ENCODE results near the gene MPZL1. TPM values are rescaled to one million over a fixed set of nuclear protein-coding genes. Genes with fewer than 3 reads are reported as not detected.

MPZL1 gene
- polyA plus RNA-seq, 3 donors = 23.1 to 63.6 (median 61.8) TPM

- H3K9me3 Mint-ChIP-seq = no peaks in the 10 kb centered on the region
- H3K36me3 ChIP-seq (replicated peaks in 1 of 2; ENCODE audit: control insufficient read depth in 1 of 2, insufficient read depth in 2 of 2, low read length in 2 of 2) = peaks cover 76 to 100% of the 10 kb centered on the region in 2 donors
- H3K27ac Mint-ChIP-seq = no peak overlapping the region
- H3K4me1 Mint-ChIP-seq = peaks cover 27% of the 10 kb centered on the region
- H3K9ac ChIP-seq (ENCODE audit: insufficient read depth, low read length, poor library complexity, severe bottlenecking) = no peak overlapping the region
- peak overlapping the region; percentile 22 to 82 for H3K27ac ChIP-seq (ENCODE audit: low read depth in 1 of 2, low read length in 2 of 2)
- no peak for DNase-seq
- H3K4me3 Mint-ChIP-seq = no peak overlapping the region
- H3K79me2 ChIP-seq (ENCODE audit: insufficient read depth, low read length) = peaks cover 100% of the 10 kb centered on the region
- peaks cover 100% of the 10 kb centered on the region for H4K20me1 ChIP-seq (ENCODE audit: insufficient read depth, low read length)
- peaks cover 0 to 38% of the 10 kb centered on the region in 2 donors for H3K36me3 Mint-ChIP-seq
- H3K4me3 ChIP-seq (replicated peaks in 1 of 3; ENCODE audit: low read depth in 2 of 3, low read length in 3 of 3) = no peak overlapping the region
- no peaks in the 10 kb centered on the region for H3K9me3 ChIP-seq (replicated peaks in 1 of 2; ENCODE audit: control insufficient read depth in 1 of 2, insufficient read depth in 1 of 2, low read length in 2 of 2)
- peaks cover 18 to 19% of the 10 kb centered on the region in 2 donors for H3K4me1 ChIP-seq (ENCODE audit: control insufficient read depth in 1 of 2, insufficient read depth in 2 of 2, low read length in 2 of 2)
- no peaks in the 10 kb centered on the region for H3K27me3 Mint-ChIP-seq (ENCODE audit: low read depth in 3 of 3)
- TF ChIP-seq, protein P1, sequence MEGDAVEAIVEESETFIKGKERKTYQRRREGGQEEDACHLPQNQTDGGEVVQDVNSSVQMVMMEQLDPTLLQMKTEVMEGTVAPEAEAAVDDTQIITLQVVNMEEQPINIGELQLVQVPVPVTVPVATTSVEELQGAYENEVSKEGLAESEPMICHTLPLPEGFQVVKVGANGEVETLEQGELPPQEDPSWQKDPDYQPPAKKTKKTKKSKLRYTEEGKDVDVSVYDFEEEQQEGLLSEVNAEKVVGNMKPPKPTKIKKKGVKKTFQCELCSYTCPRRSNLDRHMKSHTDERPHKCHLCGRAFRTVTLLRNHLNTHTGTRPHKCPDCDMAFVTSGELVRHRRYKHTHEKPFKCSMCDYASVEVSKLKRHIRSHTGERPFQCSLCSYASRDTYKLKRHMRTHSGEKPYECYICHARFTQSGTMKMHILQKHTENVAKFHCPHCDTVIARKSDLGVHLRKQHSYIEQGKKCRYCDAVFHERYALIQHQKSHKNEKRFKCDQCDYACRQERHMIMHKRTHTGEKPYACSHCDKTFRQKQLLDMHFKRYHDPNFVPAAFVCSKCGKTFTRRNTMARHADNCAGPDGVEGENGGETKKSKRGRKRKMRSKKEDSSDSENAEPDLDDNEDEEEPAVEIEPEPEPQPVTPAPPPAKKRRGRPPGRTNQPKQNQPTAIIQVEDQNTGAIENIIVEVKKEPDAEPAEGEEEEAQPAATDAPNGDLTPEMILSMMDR (IDR thresholded peaks at IDR 0.05) = no peak
- no peak overlapping the region for H3K4me2 ChIP-seq (replicated peaks; ENCODE audit: extremely low read depth, low read length, poor library complexity, severe bottlenecking)
- WGBS (ENCODE audit: insufficient coverage) = 100% methylated on average over 3 of the region's 3 CpGs
- H3K27me3 ChIP-seq (ENCODE audit: control insufficient read depth in 2 of 2, insufficient read depth in 2 of 2, low read length in 2 of 2) = no peaks in the 10 kb centered on the region
- no peak overlapping the region for H2AFZ ChIP-seq (ENCODE audit: insufficient read depth, low read depth, low read length, poor library complexity, severe bottlenecking)
- intact Hi-C loops (cut with micrococcal nuclease) = no loop called here
These were observed 42.9 kb upstream of the MPZL1 start for GRCh38 chr1:167678838-167679237.

DNA sequence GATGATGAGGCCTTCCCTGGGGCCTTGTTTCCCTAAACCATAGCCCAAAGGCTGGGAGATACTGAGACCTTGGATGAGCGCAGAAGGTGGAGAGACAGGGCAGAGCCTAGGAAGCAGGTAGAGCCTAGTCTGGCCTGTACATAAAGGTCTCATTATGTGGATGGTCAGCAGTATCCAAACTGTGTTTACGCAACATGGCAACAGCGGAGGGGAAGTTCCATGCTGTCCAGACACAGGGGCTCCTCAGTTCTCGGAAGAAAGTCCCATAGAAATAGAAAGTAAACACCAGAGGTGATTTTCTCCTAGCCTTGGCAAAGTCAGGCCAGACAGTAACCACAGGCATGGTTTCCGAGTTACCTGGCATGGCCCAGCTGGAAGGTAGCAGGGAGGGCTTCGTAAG, 42.1 kb upstream of the MPZL1 start:
- no peaks in the 10 kb centered on the region for H3K9me3 ChIP-seq (replicated peaks in 1 of 2; ENCODE audit: control insufficient read depth in 1 of 2, insufficient read depth in 1 of 2, low read length in 2 of 2)
- peaks cover 0 to 40% of the 10 kb centered on the region in 2 donors for H3K36me3 Mint-ChIP-seq
- peaks cover 96% of the 10 kb centered on the region for H3K79me2 ChIP-seq (ENCODE audit: insufficient read depth, low read length)
- no peak overlapping the region for H3K4me3 Mint-ChIP-seq
- 82% methylated on average over 6 of the region's 6 CpGs for WGBS (ENCODE audit: insufficient coverage)
- intact Hi-C loops (cut with micrococcal nuclease) = loop anchor here (10.0 kb wide), 2 partner anchors 125 to 275 kb away; partner anchors contain the start of gene CREG1 (in 1 of the 2)
- H2AFZ ChIP-seq (ENCODE audit: insufficient read depth, low read depth, low read length, poor library complexity, severe bottlenecking) = no peak overlapping the region
- no peaks in the 10 kb centered on the region for H3K27me3 ChIP-seq (ENCODE audit: control insufficient read depth in 2 of 2, insufficient read depth in 2 of 2, low read length in 2 of 2)
- H3K36me3 ChIP-seq (replicated peaks in 1 of 2; ENCODE audit: control insufficient read depth in 1 of 2, insufficient read depth in 2 of 2, low read length in 2 of 2) = peaks cover 77 to 100% of the 10 kb centered on the region in 2 donors
- H3K27me3 Mint-ChIP-seq (ENCODE audit: low read depth in 3 of 3) = no peaks in the 10 kb centered on the region
- DNase-seq = peak in 2 of 3 donors; percentile 23 to 58
- peaks cover 100% of the 10 kb centered on the region for H4K20me1 ChIP-seq (ENCODE audit: insufficient read depth, low read length)
- no peak overlapping the region for H3K9ac ChIP-seq (ENCODE audit: insufficient read depth, low read length, poor library complexity, severe bottlenecking)
- H3K9me3 Mint-ChIP-seq = no peaks in the 10 kb centered on the region
- H3K4me1 Mint-ChIP-seq = peaks cover 24% of the 10 kb centered on the region
- TF ChIP-seq, protein P1 (IDR thresholded peaks at IDR 0.05) = no peak
- no peak overlapping the region for H3K4me3 ChIP-seq (replicated peaks in 1 of 3; ENCODE audit: low read depth in 2 of 3, low read length in 3 of 3)
- H3K4me2 ChIP-seq (replicated peaks; ENCODE audit: extremely low read depth, low read length, poor library complexity, severe bottlenecking) = no peak overlapping the region
- peak overlapping the region; percentile 29 to 82 for H3K27ac ChIP-seq (ENCODE audit: low read depth in 1 of 2, low read length in 2 of 2)
- H3K4me1 ChIP-seq (ENCODE audit: control insufficient read depth in 1 of 2, insufficient read depth in 2 of 2, low read length in 2 of 2) = peaks cover 15 to 17% of the 10 kb centered on the region in 2 donors
- H3K27ac Mint-ChIP-seq = no peak overlapping the region
